Measurements from ENCODE around the gene CSH1.
"Not testable (repeated sequence)": the region's sequence is repeated elsewhere in the genome, so short reads cannot be mapped to it uniquely, and the experiment has no call there.

GRCh38 chr17:63870292-63870665 is 26.1 kb downstream of the CSH1 start:
- TF ChIP-seq POLR2A, CTCF (IDR thresholded peaks at IDR 0.05): not testable (repeated sequence)
